Stimulated activated CD4-positive, alpha-beta T cell treated with anti-CD3 and anti-CD28 coated beads, Interleukin-1b, Interleukin-23, amount 100 ng/mL, for 24 hours (primary cell): ENCODE measurements around the gene CLEC9A.

Experiments
- DNase-seq, 4 experiments: peaks; one replicate each; pipeline ENCODE4 v3.0.0-alpha.2; 2020; ENCODE audit warnings: low read depth in 4 of 4, low spot score in 1 of 4

CLEC9A gene

DNA sequence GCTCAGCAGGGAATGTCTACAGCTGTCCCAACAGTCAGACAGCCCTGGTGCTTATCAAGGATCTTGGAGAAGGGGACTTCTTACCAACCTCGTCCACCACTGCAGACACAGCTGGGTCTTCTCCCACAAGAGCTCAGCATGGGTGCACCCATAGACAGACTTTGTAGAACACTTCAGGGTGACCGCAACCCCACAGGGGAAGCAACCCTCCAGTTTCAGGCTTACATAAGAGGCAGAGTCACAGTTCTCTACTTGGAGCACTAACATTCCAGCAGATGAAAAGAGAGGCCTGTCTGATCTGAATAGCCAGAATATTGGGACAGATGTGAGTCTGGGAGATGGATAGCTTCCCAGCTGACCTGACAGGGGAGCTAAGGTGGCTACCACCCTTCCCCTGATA is 71.8 kb downstream of the CLEC9A start:
- DNase-seq, result no peak

DNA sequence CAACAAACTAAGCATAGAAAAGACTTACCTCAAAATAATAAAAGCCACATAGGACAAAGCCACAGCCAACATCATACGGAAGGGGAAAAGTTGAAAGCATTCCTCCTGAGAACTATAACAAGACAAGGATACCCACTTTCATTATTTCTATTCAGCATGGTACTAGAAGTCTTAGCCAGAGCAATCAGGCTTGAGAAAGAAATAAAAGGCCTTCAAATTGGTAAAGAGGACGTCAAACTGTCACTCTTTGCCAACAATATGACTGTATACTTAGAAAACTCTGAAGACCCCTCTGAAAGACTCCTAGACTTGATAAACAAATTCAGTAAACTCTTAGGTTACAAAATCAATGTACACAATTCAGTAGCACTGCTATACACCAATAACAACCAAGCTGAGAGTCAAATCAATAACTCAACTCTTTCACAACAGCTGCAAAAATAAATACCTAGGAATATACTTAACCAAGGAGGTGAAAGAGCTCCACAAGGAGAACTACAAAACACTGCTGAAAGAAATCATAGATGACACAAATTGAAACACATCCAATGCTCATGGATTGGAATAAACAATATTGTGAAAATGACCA is 79.9 kb downstream of the CLEC9A start:
- no peak for DNase-seq

DNA sequence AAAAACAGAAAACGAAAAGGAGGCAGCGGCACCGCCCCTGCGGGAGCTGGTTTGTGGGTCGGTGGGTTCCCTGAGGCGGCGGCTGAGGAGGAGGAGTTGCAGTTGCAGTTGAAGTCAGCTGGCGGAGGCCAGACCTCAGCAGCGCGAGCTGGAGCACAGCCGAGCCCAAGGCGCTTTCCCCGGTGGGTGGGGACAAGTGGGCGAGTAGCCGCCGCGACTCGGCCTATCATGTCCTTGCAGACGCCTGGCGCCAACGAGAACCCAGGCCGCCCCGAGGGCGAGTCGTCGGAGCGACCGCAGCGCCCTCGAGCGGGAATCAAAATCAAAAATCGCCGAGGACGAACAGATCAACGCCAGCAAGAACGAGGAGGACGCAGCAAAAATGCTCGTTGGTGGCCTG is 81.0 kb downstream of the CLEC9A start:
- no peak for DNase-seq

DNA sequence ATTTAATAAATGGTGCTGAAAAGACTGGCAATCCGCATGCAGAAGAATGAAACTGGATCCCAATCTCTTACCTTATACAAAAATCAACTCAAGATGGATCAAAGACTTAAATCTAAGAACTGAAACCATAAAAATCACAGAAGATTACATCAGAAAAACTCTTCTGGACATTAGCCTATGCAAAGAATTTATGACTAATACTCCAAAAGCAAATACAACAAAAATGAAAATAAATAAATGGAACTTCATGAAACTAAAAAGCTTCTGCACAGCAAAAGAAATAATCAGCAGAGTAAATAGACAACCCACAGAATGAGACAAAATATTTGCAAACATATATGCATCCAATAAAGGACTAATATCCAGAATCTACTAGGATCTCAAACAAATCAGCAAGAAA is 82.6 kb downstream of the CLEC9A start:
- DNase-seq, result no peak

DNA sequence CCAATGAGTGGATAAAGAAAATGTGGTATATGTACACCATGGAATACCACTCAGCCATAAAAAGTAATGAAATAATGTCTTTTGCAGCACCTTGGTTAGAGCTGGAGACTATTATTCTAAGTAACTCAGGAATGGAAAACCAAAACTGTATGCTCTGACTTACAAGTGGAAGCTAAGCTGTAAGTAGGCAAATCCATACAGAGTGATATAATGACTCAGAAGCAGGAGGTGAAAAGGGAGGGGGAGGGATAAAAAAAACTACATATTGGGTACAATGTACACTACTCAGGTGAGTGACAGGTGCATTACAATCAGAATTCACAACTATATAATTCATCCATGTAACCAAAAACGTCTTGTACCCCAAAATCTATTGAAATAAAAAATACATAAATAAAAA is 83.4 kb downstream of the CLEC9A start:
- no peak for DNase-seq

DNA sequence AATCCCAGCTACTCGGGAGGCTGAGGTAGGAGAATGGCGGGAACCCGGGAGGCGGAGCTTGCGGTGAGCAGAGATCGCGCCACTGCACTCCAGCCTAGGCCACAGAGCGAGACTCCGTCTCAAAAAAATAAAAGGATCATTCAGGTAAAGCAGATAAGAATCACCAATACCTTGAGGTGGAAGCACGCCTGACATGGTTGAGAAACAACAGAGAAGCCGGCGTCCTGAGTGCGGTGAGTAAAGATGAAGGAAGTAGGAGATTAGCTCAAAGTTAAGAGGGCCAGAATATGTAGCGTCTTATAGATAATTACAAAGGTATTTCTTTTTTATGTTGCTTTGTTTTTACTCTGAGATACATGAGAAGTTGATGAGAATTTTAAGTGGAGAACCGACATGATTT is 84.8 kb downstream of the CLEC9A start:
- DNase-seq, result no peak
